HS-27A (cell line): ENCODE results near the gene SCNN1A.

ENCODE experiments used
- DNase-seq: peaks from one replicate; pipeline ENCODE4 v3.0.0-alpha.2; 2012; ENCODE audit warnings: low read depth, missing footprints

SCNN1A gene

DNA sequence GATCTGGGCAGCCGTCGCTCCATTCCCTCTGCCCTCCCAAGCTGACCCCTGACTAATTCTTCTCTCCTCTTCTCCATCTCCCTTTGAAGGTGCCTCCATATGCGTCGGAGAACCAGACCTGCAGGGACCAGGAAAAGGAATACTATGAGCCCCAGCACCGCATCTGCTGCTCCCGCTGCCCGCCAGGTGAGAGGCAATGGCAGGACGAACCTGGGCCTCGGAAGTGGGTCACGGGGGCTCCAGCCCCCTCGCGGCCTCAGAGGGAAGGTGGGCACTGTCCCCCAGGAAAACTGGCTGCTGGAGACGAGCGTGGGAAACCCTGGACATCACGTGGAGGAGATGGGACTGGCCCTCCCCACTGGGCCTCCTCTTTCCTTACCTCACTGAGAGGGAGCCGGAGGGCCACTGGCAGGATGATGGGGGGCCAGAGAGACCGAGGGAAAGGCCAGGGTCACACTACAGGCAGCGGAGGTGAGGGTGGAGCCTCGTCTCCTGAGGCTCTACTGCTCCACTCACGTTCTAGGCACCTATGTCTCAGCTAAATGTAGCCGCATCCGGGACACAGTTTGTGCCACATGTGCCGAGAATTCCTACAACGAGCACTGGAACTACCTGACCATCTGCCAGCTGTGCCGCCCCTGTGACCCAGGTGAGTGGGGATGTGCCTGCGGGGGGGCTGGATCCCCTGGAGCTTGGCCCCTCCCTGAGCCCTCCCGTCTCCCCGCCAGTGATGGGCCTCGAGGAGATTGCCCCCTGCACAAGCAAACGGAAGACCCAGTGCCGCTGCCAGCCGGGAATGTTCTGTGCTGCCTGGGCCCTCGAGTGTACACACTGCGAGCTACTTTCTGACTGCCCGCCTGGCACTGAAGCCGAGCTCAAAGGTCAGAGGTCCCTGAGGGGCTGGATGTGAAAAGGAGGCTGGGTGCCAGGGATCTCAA is 9.4 kb upstream of the SCNN1A start:
- DNase-seq = no peak

GRCh38 chr12:6383572-6384498 is 8.5 kb upstream of the SCNN1A start, which contains the start of gene LTBR:
LTBR (plus strand) TSS chr12:6384162; CDS start chr12:6384359, 197 bp downstream.
- DNase-seq = peak; percentile 68

DNA sequence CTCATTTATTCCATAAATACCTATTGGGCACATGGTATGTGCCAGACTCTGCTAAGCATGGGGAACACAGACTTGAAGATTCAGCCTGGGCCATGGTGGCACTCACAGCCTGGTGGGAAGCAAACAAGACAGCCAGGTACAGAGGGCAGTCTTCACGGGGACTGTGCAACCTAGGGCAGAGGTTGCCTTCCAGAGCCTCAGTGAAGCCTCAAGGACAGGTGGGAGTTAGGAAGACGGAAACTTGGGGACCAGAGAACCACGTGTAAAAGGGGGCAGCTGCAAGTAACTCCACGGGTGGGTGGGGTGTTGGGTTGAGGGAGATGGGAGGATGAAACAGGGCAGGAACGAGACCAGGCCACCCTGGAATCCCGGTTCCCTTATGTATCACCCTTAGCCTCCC is 7.6 kb upstream of the SCNN1A start:
- DNase-seq = no peak

- DNase-seq = no peak
Measured at GRCh38 chr12:6382371-6382770, 7.0 kb upstream of the SCNN1A start.

GRCh38 chr12:6380141-6381121 is 5.1 kb upstream of the SCNN1A start:
- no peak for DNase-seq

- DNase-seq = no peak
Measured at GRCh38 chr12:6378709-6379472, 3.5 kb upstream of the SCNN1A start.

DNA sequence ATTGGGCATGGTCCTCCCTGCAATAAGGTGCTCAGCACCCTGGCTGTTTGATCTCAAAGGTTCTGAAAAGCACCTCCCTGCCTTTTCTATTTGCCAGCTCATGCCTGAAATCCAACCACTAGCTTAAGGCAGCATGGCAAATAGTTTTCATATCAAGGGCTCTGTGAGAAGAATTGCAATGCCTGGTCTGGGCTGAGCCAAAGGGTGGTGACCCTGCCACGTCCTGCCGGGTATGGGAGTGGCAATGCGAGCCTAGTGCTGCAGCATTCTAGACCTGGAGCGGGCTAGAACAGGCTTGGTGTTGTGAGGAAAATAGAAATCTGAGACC is 2.3 kb upstream of the SCNN1A start:
- DNase-seq = no peak

DNA sequence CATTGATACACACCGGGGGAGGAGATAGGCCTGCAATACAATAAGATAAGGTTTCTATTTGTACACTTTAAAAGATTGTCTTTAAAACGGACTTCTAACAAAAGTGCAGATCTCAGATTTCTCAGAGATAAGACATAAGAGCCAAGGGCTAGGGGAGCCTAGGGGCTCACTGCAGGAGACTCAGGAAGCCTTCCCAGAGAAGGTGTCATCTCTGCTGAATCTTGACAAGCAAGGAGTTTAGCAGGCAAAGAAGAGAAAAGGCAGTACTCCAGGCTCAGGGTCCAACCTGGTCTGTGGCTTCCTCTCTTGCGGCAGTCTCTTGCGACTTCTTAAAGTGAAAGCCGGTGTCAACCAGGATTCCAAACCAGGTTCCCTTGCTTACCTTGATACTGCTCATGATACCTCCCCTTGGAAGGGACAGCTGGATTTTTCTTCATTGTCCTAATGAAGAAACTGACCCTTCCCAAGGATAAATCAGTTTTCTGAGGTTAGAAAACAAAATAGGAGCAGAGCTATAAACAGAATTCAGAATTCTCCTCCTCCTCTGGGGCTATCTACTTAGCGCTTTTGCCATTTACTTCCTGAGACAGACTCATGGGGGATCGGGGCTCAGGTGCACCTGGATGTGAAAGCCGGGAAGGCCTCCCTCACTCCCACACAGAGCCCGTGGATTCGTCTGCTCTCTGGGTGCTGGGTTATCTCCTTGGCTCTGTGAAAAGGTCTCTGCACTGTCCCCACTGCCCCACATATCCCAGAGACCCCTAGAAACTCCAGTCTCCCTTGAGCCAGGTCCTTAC is 1.7 kb upstream of the SCNN1A start:
- no peak for DNase-seq

- no peak for DNase-seq
Measured at GRCh38 chr12:6376079-6376869, 911 bp upstream of the SCNN1A start.

- no peak for DNase-seq
Measured at GRCh38 chr12:6374786-6375160, 590 bp downstream of the SCNN1A start.

- DNase-seq = no peak
Measured at GRCh38 chr12:6374028-6374785, 1.2 kb downstream of the SCNN1A start.

GRCh38 chr12:6373022-6373787 is 2.2 kb downstream of the SCNN1A start:
- DNase-seq = no peak

DNA sequence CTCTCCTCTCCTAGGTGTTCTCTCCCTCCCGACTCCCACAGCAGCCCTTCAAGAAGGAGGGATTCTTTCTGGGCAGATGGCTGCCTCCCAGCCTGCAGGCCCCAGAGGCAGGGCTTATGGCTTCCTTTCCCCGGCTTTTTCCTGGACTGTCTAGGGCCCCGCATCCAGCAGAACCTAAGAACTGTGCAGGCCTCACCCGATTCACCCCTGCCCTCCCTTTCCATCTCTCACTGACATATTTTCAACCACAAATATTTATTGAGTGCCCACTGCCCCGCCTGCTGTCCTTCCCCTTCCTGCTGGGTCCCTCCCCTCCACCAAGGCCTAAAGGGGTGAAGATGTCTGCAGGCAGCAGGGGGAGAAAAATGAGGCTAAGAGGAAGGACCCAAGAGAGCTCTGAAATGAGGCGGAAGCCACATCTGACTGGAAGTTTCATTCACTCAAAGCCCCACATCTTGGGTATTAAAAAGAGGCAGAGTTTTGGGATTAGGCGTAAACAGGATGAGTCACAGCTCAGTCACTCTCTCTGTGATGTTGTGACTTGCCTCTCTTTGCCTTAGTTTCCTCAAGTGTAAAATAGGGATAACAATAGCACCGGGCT is 2.9 kb downstream of the SCNN1A start:
- DNase-seq = peak; percentile 84

GRCh38 chr12:6370994-6371754 is 4.2 kb downstream of the SCNN1A start:
- no peak for DNase-seq

GRCh38 chr12:6370576-6370935 is 4.8 kb downstream of the SCNN1A start:
- no peak for DNase-seq

GRCh38 chr12:6369916-6370575 is 5.3 kb downstream of the SCNN1A start:
- DNase-seq = no peak
